Small intestine (tissue), 7 donors: ENCODE results near the gene KRT81. TPM values are rescaled to one million over a fixed set of nuclear protein-coding genes. Genes with fewer than 3 reads are reported as not detected.

Source experiments
- DNase-seq, 2 donors: peaks; one replicate each; pipeline versions ENCODE4 v3.0.0 to v3.0.0-alpha.2; 2013
- FAIRE-seq: peaks from 2 replicates; lab custom pipeline; 2012; peaks lifted over from hg19 to GRCh38; lab: Jason Lieb, UNC
- H3K27ac ChIP-seq, 3 donors: one replicate each; pipeline ENCODE4 v1.5.1; 2013; ENCODE audit warnings: low read length in 2 of 3, mild to moderate bottlenecking in 2 of 3, control low read depth in 1 of 3, inconsistent platforms in 1 of 3, low read depth in 1 of 3, moderate library complexity in 1 of 3
- H3K27me3 ChIP-seq, 3 donors: one replicate each; pipeline ENCODE4 v1.6.1; 2013; ENCODE audit warnings: low read length in 3 of 3, inconsistent platforms in 1 of 3; ENCODE audit not compliant: control insufficient read depth in 3 of 3, insufficient read depth in 3 of 3
- H3K36me3 ChIP-seq, 3 donors: one replicate each; pipeline ENCODE4 v1.6.1; 2013; ENCODE audit warnings: low read length in 3 of 3, inconsistent platforms in 1 of 3, low read depth in 1 of 3, mild to moderate bottlenecking in 1 of 3, moderate library complexity in 1 of 3; ENCODE audit not compliant: control insufficient read depth in 3 of 3, insufficient read depth in 2 of 3
- H3K4me1 ChIP-seq, 3 donors: one replicate each; pipeline ENCODE4 v1.6.1; 2013; ENCODE audit warnings: low read length in 2 of 3, inconsistent platforms in 1 of 3, low read depth in 1 of 3, mild to moderate bottlenecking in 1 of 3, moderate library complexity in 1 of 3; ENCODE audit not compliant: control insufficient read depth in 3 of 3, insufficient read depth in 2 of 3
- H3K4me3 ChIP-seq, 3 donors: one replicate each; pipeline ENCODE4 v1.5.1; 2013; ENCODE audit warnings: low read length in 3 of 3, control low read depth in 1 of 3, inconsistent platforms in 1 of 3, low read depth in 1 of 3, mild to moderate bottlenecking in 1 of 3, moderate library complexity in 1 of 3
- H3K9me3 ChIP-seq, 2 donors: one replicate each; pipeline ENCODE4 v1.6.1; 2013; ENCODE audit warnings: low read depth in 1 of 2, low read length in 1 of 2; ENCODE audit not compliant: control insufficient read depth in 2 of 2, insufficient read depth in 1 of 2
- WGBS, 3 donors: extraction: QIAGEN DNeasy Blood & Tissue Kit; methylation state at CpG; one replicate each; pipeline ENCODE4 v1.1.7; 2013; 5-methylcytosine and 5-hydroxymethylcytosine counted together
- polyA plus RNA-seq, 4 donors: library from polyadenylated mRNA; stranded (reverse) in 3 of 4; unstranded in 1 of 4; fragments of 200-250 nt in 3 of 4; fragments of 120-200 nt in 1 of 4; gene quantifications; one replicate each; pipeline versions ENCODE4 v1.2.1 to v1.2.3, GENCODE V29; 2013
- donor health status: healthy with polysubstance abuse.
- donor health status: control.
- donor health status: control.
- donor health status: Bipolar disorder and iron deficiency.
- donor health status: healthy.

KRT81 gene
- polyA plus RNA-seq, 4 donors: 0.53 TPM; not detected in 3

- Histone ChIP-seq H3K27ac (no peak overlapping the region), H3K4me3 (no peak overlapping the region), H3K27me3 (peaks cover 0 to 5% (median 0%) of the 10 kb centered on the region in 3 donors), H3K9me3 (peaks cover 0 to 14% of the 10 kb centered on the region in 2 donors), H3K4me1 (peaks cover 0 to 5% (median 0%) of the 10 kb centered on the region in 3 donors), H3K36me3 (no peaks in the 10 kb centered on the region)
- no peak for FAIRE-seq
- DNase-seq: peak in 1 of 2 donors; percentile 44
- WGBS, 3 donors: 38 to 66% (median 54%) methylated on average over 3 of the region's 3 CpGs
Measured at GRCh38 chr12:52331833-52332232, 40.5 kb upstream of the KRT81 start.

- FAIRE-seq (no peak), DNase-seq (no peak)
- 29 to 81% (median 45%) methylated on average over 1 of the region's 1 CpG for WGBS, 3 donors
- no peaks in the 10 kb centered on the region for H3K36me3 ChIP-seq
- peaks cover 0 to 5% (median 0%) of the 10 kb centered on the region in 3 donors for H3K27me3 ChIP-seq
- H3K4me1 ChIP-seq: peaks cover 0 to 5% (median 0%) of the 10 kb centered on the region in 3 donors
- H3K4me3 ChIP-seq: no peak overlapping the region
- H3K9me3 ChIP-seq: peaks cover 0 to 11% of the 10 kb centered on the region in 2 donors
- H3K27ac ChIP-seq: no peak overlapping the region
Measured at GRCh38 chr12:52331039-52331438, 39.7 kb upstream of the KRT81 start.

- Histone ChIP-seq H3K36me3 (no peaks in the 10 kb centered on the region), H3K9me3 (no peaks in the 10 kb centered on the region), H3K27ac (no peak overlapping the region), H3K27me3 (peaks cover 0 to 5% (median 0%) of the 10 kb centered on the region in 3 donors), H3K4me3 (no peak overlapping the region), H3K4me1 (no peaks in the 10 kb centered on the region)
- WGBS, 3 donors: 43 to 64% (median 56%) methylated on average over 10 of the region's 10 CpGs
- FAIRE-seq (no peak), DNase-seq (no peak)
Measured at GRCh38 chr12:52327830-52328500, 36.6 kb upstream of the KRT81 start.

GRCh38 chr12:52327052-52327829, 35.9 kb upstream of the KRT81 start:
- H3K27ac ChIP-seq: no peak overlapping the region
- 27 to 39% (median 28%) methylated on average over 11 of the region's 11 CpGs for WGBS, 3 donors
- H3K27me3 ChIP-seq: peaks cover 0 to 5% (median 0%) of the 10 kb centered on the region in 3 donors
- no peaks in the 10 kb centered on the region for H3K36me3 ChIP-seq
- no peaks in the 10 kb centered on the region for H3K4me1 ChIP-seq
- peak; percentile 79 to 93 for DNase-seq
- no peak overlapping the region for H3K4me3 ChIP-seq
- FAIRE-seq: no peak
- no peaks in the 10 kb centered on the region for H3K9me3 ChIP-seq

- 88 to 90% (median 89%) methylated on average over 3 of the region's 3 CpGs for whole genome bisulfite sequencing, 3 donors
- no peak for FAIRE-seq
Measured at GRCh38 chr12:52324153-52324444, 32.8 kb upstream of the KRT81 start.

GRCh38 chr12:52323416-52324152, 32.2 kb upstream of the KRT81 start:
- Histone ChIP-seq H3K9me3 (no peaks in the 10 kb centered on the region), H3K4me1 (no peaks in the 10 kb centered on the region), H3K27me3 (peaks cover 0 to 28% (median 5%) of the 10 kb centered on the region in 3 donors), H3K27ac (no peak overlapping the region), H3K4me3 (no peak overlapping the region), H3K36me3 (no peaks in the 10 kb centered on the region)
- DNase-seq (no peak), FAIRE-seq (no peak)
- 82 to 90% (median 87%) methylated on average over 10 of the region's 10 CpGs for WGBS, 3 donors

More at GRCh38 chr12:52324153-52324444, 32.8 kb upstream of the KRT81 start:
- Histone ChIP-seq H3K36me3 (no peaks in the 10 kb centered on the region), H3K4me1 (no peaks in the 10 kb centered on the region), H3K9me3 (no peaks in the 10 kb centered on the region), H3K27me3 (peaks cover 0 to 29% (median 5%) of the 10 kb centered on the region in 3 donors), H3K27ac (no peak overlapping the region), H3K4me3 (no peak overlapping the region)
- DNase-seq: no peak

DNA sequence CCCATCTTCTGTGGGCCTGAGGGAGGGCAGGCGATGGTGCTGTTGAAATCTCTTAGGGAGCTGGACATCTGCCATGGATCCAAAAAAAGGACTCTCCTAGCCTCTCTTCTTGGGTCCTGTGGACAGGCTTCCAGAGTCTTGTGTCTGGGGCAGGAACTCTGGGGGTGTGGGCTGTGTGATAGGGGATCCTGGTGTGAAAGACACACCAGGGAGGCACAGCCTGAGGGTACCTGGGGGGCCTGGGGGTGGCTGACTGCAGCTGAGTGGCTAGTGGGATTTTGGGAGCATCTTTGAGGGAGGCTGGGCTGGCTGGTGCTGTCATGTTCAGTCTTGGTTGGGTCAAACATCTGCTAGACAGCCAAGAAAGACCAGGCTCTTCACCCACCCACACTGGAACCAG, 31.7 kb upstream of the KRT81 start:
- 53 to 78% (median 68%) methylated on average over 1 of the region's 1 CpG for WGBS, 3 donors
- FAIRE-seq: no peak
- Histone ChIP-seq H3K4me1 (no peaks in the 10 kb centered on the region), H3K9me3 (no peaks in the 10 kb centered on the region), H3K4me3 (no peak overlapping the region), H3K27me3 (peaks cover 0 to 24% (median 5%) of the 10 kb centered on the region in 3 donors), H3K27ac (no peak overlapping the region), H3K36me3 (no peaks in the 10 kb centered on the region)
- DNase-seq: no peak

GRCh38 chr12:52322069-52322468, 30.7 kb upstream of the KRT81 start:
- Histone ChIP-seq H3K9me3 (no peaks in the 10 kb centered on the region), H3K27me3 (peaks cover 0 to 24% (median 5%) of the 10 kb centered on the region in 3 donors), H3K27ac (no peak overlapping the region), H3K4me3 (no peak overlapping the region), H3K4me1 (no peaks in the 10 kb centered on the region), H3K36me3 (no peaks in the 10 kb centered on the region)
- FAIRE-seq (no peak), DNase-seq (no peak)
- 86 to 94% (median 94%) methylated on average over 1 of the region's 1 CpG for WGBS, 3 donors
